D341Med (cell line): ENCODE measurements around the gene HIPK1.
"Not testable (repeated sequence)": the region's sequence is repeated elsewhere in the genome, so short reads cannot be mapped to it uniquely, and the experiment has no call there.

Source experiments
- DNase-seq: peaks from one replicate; pipeline ENCODE4 v3.0.0; 2012; ENCODE audit warnings: low spot score

HIPK1 gene

DNA sequence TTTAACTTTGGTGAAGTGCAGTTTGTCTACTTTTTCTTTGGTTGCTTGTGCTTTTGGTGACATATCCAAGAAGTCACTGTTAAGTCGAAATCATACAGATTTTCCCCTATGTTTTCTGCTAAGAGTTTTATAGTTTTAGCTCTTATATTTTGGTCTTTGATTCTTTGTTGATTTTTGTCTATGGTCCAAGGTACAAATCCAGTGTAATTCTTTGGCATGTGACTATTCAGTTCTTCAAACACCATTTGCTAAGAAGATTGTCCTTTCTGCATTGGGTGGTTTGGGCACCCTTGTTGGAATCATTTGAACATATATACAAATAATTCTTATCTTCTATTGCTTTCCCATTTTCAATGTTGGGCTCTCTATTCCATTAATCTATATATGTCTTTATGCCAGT, 16.2 kb downstream of the HIPK1 start:
- no peak for DNase-seq

DNA sequence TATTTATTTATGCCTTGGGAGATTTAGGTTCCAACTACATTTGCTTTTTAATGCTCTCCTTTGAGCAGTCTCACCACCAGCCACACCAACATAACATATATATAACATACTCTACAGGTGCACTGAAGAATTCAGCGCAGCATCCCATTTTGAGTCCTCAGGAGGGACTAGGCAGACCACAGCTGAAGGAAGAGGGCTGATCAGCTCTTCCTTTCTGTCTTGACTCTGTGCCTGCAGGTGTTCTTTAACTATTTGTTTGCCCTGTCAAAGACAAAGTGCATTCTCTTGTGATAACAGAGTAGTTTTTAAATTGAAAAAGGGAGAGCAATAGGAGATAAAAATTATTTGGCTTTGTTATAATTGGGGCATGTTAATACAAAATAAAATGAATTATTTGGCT, 17.0 kb downstream of the HIPK1 start:
- DNase-seq: no peak

DNA sequence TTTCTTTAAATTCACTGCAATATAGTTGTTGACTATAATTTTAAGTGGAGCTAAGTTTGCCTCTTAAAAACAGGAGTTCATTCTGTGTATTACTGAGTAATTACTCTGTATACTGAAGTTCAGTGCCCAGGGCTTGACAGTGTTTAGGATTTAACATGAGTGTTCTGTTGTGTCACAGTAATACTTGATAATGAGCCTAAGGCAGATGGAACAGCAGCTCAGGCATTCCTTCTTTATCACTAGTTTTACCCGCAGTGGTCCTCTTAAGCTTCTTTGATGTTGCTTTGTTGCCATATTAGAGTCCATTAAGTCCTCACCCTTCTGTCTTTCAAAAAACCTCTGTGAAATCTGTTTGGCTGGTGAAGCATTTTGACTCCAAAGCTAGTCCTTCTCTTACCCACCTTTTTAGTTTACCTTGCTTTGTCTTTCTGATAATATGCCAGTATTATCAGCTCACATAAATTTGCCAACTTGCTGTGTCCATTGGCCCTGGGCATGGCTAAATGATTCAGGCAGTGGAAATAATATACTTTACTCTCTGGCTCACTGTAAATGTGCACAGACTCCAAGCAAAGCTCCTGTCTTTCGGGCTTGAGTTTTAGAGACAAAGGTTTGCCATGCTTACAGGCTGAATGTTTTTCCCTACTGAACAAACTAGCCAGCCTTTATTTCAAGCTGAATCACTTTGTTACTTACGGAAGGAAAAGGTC, 17.7 kb downstream of the HIPK1 start:
- DNase-seq: peak; percentile 57

- no peak for DNase-seq
Observed at GRCh38 chr1:113947388-113948107, 18.4 kb downstream of the HIPK1 start.

DNA sequence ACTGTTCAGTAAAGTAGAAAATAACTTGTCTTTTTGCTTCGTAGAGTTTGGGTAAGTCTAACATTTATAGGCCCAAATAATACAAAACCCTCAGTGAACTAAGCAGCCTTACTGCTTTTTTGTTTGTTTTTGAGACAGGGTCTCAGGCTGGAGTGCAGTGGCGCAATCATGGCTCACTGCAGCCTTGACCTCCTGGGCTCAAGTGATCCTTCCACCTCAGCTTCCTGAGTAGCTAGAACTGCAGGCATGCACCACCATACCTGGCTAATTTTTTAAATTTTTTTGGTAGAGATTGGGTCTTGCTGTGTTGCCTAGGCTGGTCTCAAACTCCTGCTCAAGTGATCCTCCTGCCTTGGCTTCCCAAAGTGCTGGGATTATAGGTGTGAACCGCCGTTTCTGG, 19.0 kb downstream of the HIPK1 start:
- DNase-seq: not testable (repeated sequence)

GRCh38 chr1:113949007-113949406, 19.9 kb downstream of the HIPK1 start:
- DNase-seq: no peak

DNA sequence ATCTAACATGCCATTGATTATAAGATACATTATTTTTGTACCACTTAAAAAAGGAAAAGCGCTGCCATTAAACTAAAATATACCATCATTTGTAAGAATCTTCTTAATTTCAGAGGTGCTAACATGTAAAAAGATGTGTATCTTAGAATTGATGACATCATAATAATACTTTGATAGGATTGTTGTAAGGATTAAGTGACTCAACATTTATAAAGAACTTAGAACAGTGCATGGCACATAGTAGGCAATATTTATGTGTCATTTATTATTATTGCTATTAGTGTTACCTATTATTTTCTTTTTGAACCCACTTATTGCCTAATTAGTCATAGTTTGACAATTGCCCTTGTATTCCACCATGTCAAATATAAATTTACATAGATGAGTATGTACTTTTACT, 21.8 kb downstream of the HIPK1 start:
- DNase-seq: no peak

DNA sequence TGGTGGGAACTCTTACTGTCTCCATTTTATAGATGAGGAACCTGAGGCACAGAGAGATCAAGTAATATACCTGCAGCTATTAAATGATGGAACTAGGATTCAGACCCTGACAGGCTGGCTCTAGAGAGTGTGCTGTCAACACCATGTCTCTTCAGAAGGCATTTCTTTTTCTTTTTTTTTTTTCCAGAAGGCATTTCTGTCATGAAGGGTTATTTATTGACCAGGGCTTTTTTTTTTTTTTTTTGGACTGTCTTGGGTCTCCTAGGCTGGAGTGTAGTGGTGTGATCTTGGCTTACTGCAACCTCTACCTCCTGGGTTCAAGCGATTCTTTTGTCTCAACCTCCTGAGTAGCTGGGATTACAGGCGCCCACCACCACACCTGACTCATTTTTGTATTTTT, 22.6 kb downstream of the HIPK1 start:
- no peak for DNase-seq

DNA sequence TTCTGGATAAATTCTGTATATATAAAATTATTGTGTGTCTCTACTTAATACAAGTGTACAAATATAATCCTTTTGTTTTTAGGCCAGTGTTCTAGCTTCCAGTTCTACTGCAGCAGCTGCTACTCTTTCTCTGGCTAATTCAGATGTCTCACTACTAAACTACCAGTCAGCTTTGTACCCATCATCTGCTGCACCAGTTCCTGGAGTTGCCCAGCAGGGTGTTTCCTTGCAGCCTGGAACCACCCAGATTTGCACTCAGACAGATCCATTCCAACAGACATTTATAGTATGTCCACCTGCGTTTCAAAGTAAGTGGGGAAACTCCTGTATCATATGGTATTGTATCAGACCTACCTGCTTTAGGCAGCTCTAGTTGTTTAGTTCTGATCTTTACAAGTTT, 28.9 kb downstream of the HIPK1 start:
- DNase-seq: no peak

- DNase-seq: no peak
Observed at GRCh38 chr1:113958691-113959090, 29.6 kb downstream of the HIPK1 start.

GRCh38 chr1:113963281-113963906, 34.3 kb downstream of the HIPK1 start:
- DNase-seq: no peak

GRCh38 chr1:113965703-113966412, 36.7 kb downstream of the HIPK1 start:
- DNase-seq: no peak

- no peak for DNase-seq
Observed at GRCh38 chr1:113972954-113973353, 43.8 kb downstream of the HIPK1 start.

DNA sequence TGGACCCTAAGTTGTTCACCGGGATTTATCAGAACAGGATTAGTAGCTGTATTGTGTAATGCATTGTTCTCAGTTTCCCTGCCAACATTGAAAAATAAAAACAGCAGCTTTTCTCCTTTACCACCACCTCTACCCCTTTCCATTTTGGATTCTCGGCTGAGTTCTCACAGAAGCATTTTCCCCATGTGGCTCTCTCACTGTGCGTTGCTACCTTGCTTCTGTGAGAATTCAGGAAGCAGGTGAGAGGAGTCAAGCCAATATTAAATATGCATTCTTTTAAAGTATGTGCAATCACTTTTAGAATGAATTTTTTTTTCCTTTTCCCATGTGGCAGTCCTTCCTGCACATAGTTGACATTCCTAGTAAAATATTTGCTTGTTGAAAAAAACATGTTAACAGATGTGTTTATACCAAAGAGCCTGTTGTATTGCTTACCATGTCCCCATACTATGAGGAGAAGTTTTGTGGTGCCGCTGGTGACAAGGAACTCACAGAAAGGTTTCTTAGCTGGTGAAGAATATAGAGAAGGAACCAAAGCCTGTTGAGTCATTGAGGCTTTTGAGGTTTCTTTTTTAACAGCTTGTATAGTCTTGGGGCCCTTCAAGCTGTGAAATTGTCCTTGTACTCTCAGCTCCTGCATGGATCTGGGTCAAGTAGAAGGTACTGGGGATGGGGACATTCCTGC, 46.2 kb downstream of the HIPK1 start:
- DNase-seq: no peak

- DNase-seq: no peak
Observed at GRCh38 chr1:113976609-113977278, 47.6 kb downstream of the HIPK1 start.

DNA sequence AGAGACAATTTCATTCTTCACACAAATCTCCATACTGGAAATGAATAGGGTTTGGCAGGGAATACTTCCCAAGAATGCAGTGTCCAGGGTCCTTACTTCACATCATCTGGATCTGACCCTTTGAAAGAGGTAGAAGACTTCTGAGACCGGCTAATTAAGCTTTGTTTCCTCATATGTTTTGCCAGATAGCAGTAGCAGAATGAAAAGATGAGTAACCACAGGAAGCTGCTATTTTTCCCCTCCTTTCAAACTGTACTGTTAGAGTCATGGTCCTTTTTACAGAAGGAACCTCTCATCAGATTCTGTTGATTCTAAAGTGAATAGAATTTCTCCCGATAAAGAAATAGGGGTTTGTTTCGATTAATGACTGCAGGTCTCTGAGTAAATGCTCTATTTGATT, 48.8 kb downstream of the HIPK1 start:
- no peak for DNase-seq

- DNase-seq: peak; percentile 66
Observed at GRCh38 chr1:113978863-113979702, 50.0 kb downstream of the HIPK1 start, which contains the start of gene OLFML3. Gene OLFML3 (plus strand): TSS chr1:113979474. CDS start chr1:113979517, 43 bp downstream.

DNA sequence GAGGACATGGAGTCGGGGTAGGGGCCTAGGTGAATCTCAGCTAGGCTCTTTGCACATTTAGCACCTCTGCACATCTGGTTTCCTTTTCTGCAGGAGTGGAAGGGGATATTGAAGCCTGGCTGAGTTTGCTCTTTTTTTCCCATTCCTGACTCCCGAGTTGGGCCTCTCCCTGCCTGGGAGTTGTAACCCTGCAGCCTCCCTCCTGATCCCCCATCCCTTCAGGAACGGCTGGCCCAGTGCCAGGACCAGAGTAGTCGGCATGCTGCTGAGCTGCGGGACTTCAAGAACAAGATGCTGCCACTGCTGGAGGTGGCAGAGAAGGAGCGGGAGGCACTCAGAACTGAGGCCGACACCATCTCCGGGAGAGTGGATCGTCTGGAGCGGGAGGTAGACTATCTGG, 51.0 kb downstream of the HIPK1 start:
- DNase-seq: no peak

DNA sequence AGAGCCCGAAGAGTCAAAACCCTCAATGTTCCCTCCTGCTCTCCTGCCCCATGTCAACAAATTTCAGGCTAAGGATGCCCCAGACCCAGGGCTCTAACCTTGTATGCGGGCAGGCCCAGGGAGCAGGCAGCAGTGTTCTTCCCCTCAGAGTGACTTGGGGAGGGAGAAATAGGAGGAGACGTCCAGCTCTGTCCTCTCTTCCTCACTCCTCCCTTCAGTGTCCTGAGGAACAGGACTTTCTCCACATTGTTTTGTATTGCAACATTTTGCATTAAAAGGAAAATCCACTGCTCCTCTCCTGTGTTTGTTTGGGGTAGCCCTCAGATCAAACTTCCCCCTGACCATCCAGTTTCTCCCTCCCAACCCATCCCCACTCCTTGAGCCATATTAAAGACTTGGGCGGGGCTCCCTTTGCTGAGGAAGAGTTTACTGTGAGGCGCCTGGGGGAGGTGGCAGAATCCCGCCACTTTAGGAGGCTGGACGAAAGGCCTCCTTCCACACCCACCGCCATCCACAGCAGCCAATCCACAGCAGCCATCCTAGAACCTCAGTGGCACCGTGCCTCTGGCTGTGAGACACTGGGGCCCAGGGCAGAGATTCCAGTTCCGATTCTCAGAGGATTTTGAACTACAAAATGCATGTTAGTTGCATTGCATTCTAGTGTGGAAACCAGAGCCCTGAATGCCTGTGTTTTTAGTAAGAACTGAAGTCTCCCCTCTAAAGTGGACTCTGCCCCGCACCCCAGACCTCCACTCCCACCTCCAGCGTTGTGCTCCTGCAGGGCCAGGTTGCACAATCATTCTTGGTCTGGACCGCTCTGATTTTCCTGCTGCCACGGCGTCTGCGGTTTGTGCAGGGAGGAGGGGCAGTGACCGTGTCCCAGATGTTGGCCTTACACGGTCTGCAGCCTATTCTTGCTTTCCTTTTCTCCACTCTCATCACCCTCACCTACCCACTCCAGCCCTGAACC, 53.1 kb downstream of the HIPK1 start:
- no peak for DNase-seq
